AG10803 (cell line): ENCODE results near the gene KLF13.

Source experiments
- DNase-seq: peaks from one replicate; pipeline ENCODE4 v3.0.0; 2010; ENCODE audit warnings: low read depth
- H3K4me3 ChIP-seq: 2 replicates; pipeline ENCODE4 v1.5.1; 2011; ENCODE audit warnings: mild to moderate bottlenecking, low read length, control low read depth
- CTCF ChIP-seq: conservative IDR thresholded peaks from 2 replicates; pipeline ENCODE4 v1.5.1; 2011; ENCODE audit warnings: mild to moderate bottlenecking, low read length, control low read depth, inconsistent platforms

Gene KLF13

GRCh38 chr15:31374489-31374888 lies 47.9 kb downstream of the KLF13 start:
- DNase-seq: peak; percentile 55
- no peak for TF ChIP-seq CTCF
- no peak overlapping the region for H3K4me3 ChIP-seq

- no peak for DNase-seq
- no peak overlapping the region for H3K4me3 ChIP-seq
- no peak for TF ChIP-seq CTCF
Observed at GRCh38 chr15:31374986-31375385, 48.4 kb downstream of the KLF13 start.

- no peak overlapping the region for H3K4me3 ChIP-seq
- no peak for TF ChIP-seq CTCF
- DNase-seq: no peak
Observed at GRCh38 chr15:31375772-31376171, 49.1 kb downstream of the KLF13 start.

- no peak for DNase-seq
- no peak overlapping the region for H3K4me3 ChIP-seq
- no peak for TF ChIP-seq CTCF
Observed at GRCh38 chr15:31376511-31376910, 49.9 kb downstream of the KLF13 start.

- no peak overlapping the region for H3K4me3 ChIP-seq
- no peak for DNase-seq
- TF ChIP-seq CTCF: no peak
Observed at GRCh38 chr15:31377030-31377429, 50.4 kb downstream of the KLF13 start.

GRCh38 chr15:31378363-31378903 lies 51.8 kb downstream of the KLF13 start:
- no peak for TF ChIP-seq CTCF
- no peak for DNase-seq
- no peak overlapping the region for H3K4me3 ChIP-seq

- H3K4me3 ChIP-seq: no peak overlapping the region
- DNase-seq: no peak
- TF ChIP-seq CTCF: no peak
Observed at GRCh38 chr15:31379042-31379441, 52.4 kb downstream of the KLF13 start.
